Upper lobe of right lung (tissue), 1 donor: ENCODE results near the gene CRACR2A. TPM values are rescaled to one million over a fixed set of nuclear protein-coding genes. Genes with fewer than 3 reads are reported as not detected.

ENCODE experiments used
- ATAC-seq: fragments of 200-7000 bp; cut with Tn5 transposase; one replicate; pipeline ENCODE4 v1.9.1; 2020; ENCODE audit warnings: mild to moderate bottlenecking, moderate library complexity
- DNase-seq: peaks from one replicate; pipeline ENCODE4 v3.0.0-alpha.2; 2020
- H3K27ac ChIP-seq: fragments of 200-600 bp; one replicate; pipeline ENCODE4 v1.8.0; 2022
- H3K27me3 ChIP-seq: fragments of 200-600 bp; one replicate; pipeline ENCODE4 v1.8.0; 2022; ENCODE audit warnings: mild to moderate bottlenecking
- H3K36me3 ChIP-seq: fragments of 200-600 bp; one replicate; pipeline ENCODE4 v1.8.0; 2022
- H3K4me1 ChIP-seq: fragments of 200-600 bp; one replicate; pipeline ENCODE4 v1.8.0; 2022
- H3K4me3 ChIP-seq: fragments of 200-600 bp; one replicate; pipeline ENCODE4 v1.8.0; 2022; ENCODE audit warnings: mild to moderate bottlenecking
- H3K9me3 ChIP-seq: fragments of 200-600 bp; one replicate; pipeline ENCODE4 v1.8.0; 2022
- intact Hi-C: fragments of 100-400 bp; cut with DNase I; formaldehyde crosslinking; loops from one replicate; pipeline ENCODE4 v1.11.0; 2022
- total RNA-seq: library from RNA; stranded (reverse); fragmentation: NEBNext Ultra II Directional; extraction: Animal tissue kit (Norgen Biotek cat#: 25700); gene quantifications from one replicate; pipeline ENCODE4 v1.2.1, GENCODE V29; 2021
- TF ChIP-seq, protein P1 (sequence below): fragments of 200-600 bp; IDR thresholded peaks from one replicate; pipeline ENCODE4 v1.8.0; 2022; ENCODE audit warnings: antibody characterized with exemption
- donor health status: DM: no; HTN: yes; CAD: no; lungs with severe emphysema.

CRACR2A gene
- total RNA-seq, 1 donor from 2014 or later: 5.4 TPM

DNA sequence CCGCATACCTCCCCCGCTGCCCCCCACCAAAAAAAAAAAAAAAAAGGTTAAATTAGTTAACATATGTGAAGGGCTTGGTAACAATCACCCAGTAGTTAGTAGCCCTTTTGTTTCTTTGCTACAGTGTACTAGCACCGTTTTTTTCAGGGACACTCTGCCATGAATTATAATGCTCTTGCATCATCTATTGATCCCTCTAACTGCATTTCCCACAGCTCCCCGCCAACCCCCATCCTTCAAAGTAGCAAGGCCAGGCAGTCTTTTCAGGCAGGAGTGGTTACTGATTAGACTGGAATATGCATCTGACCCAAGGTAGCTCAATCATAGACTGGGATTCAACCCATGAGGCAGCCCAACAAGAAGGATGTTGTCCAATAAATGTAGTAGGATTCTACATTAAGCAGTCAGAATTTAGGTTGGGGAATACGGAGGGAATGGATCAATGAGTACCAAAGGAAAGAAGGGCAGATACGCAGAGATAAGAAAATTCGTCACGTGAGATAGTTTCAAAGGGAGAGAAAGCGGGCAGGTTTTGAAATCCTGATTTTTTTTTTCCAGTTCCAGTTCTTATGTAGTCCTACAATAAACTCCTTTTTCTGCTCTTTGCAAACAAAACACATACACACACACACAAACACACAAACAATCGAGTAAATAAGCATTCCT is 39.8 kb upstream of the CRACR2A start:
- H3K4me3 ChIP-seq: no peak overlapping the region
- TF ChIP-seq, protein P1, sequence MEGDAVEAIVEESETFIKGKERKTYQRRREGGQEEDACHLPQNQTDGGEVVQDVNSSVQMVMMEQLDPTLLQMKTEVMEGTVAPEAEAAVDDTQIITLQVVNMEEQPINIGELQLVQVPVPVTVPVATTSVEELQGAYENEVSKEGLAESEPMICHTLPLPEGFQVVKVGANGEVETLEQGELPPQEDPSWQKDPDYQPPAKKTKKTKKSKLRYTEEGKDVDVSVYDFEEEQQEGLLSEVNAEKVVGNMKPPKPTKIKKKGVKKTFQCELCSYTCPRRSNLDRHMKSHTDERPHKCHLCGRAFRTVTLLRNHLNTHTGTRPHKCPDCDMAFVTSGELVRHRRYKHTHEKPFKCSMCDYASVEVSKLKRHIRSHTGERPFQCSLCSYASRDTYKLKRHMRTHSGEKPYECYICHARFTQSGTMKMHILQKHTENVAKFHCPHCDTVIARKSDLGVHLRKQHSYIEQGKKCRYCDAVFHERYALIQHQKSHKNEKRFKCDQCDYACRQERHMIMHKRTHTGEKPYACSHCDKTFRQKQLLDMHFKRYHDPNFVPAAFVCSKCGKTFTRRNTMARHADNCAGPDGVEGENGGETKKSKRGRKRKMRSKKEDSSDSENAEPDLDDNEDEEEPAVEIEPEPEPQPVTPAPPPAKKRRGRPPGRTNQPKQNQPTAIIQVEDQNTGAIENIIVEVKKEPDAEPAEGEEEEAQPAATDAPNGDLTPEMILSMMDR: no peak
- ATAC-seq: no peak
- H3K9me3 ChIP-seq: no peaks in the 10 kb centered on the region
- intact Hi-C loops: loop anchor here (10.0 kb wide), 1 partner anchor 488 kb away; no protein-coding TSS in a partner anchor
- H3K27ac ChIP-seq: no peak overlapping the region
- no peaks in the 10 kb centered on the region for H3K4me1 ChIP-seq
- H3K36me3 ChIP-seq: no peaks in the 10 kb centered on the region
- no peaks in the 10 kb centered on the region for H3K27me3 ChIP-seq
- no peak for DNase-seq

DNA sequence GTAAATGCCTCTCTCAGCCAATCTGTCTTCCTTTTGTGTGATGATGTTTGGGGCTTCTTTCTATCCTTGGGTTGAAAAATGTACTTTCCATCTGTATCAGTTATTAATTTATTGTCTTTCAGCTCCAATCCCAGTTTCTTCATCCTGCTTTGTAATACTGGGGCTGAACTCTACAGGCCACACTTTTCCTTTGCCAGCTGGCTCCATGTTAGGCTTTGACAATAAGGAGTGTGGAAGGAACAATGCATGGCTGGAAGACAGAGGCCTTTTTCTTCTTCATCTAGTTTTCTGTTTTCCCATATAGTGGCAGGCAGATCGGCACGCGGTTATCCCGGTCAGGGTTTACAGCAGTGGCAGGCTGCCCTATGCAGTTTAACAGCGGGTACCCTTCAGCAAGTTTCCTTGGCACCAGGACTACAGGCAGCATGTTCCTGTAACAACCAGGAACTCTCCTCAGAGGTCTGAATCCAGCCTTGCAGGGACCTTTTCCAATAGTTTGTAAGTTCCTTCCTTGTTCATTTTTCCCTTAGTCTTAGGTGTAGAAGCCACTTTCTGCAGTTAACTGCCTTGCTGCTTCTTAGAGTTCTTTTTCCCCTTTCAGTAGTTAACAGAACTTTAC is 38.5 kb upstream of the CRACR2A start:
- Histone ChIP-seq H3K27ac (no peak overlapping the region), H3K36me3 (no peaks in the 10 kb centered on the region), H3K9me3 (no peaks in the 10 kb centered on the region), H3K4me3 (no peak overlapping the region), H3K27me3 (no peaks in the 10 kb centered on the region), H3K4me1 (no peaks in the 10 kb centered on the region)
- intact Hi-C loops: loop anchor here (10.0 kb wide), 1 partner anchor 487 kb away; no protein-coding TSS in a partner anchor
- TF ChIP-seq, protein P1: no peak
- ATAC-seq: no peak
- DNase-seq: no peak

DNA sequence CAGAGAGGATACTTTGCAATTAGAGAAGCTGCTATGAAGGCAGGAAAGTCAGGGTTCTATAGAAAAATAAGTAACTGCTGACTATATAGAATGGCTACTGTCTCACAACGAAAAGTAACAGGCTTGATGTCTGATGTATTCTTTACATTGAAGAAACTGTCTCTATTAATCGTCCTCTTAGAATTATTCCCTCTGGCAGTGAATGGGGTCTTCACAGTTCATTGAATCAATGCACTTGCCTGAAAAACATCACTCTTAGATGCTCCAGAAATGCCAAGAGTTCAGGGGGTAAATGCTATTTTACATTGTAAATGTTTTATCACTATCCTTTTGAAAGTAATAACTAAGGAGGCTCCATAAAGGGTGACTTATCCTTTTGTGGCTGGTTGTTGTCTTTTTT is 37.7 kb upstream of the CRACR2A start:
- DNase-seq (no peak), ATAC-seq (no peak)
- Histone ChIP-seq H3K27me3 (no peaks in the 10 kb centered on the region), H3K9me3 (no peaks in the 10 kb centered on the region), H3K4me1 (no peaks in the 10 kb centered on the region), H3K27ac (no peak overlapping the region), H3K36me3 (no peaks in the 10 kb centered on the region), H3K4me3 (no peak overlapping the region)
- TF ChIP-seq, protein P1: no peak
- intact Hi-C loops: loop anchor here (10.0 kb wide), 1 partner anchor 486 kb away; no protein-coding TSS in a partner anchor

DNA sequence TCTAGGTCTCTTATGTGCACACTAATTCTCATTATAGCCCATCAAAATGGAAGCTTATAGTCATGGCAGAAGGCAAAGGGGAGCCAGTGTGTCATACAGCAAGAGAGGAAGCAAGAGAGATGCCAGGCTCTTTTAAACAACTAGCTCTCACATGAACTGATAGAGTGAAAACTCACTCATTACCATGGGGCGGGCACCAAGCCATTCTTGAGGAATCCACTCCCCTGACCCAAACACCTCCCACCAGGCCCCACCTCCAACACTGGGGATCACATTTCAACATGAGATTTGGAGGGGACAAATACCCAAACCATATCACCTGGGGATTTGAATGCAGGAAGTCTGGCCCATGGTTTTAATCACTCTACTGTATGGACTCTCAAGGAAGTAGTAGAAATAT is 36.9 kb upstream of the CRACR2A start:
- TF ChIP-seq, protein P1: no peak
- intact Hi-C loops: loop anchor here (10.0 kb wide), 1 partner anchor 485 kb away; no protein-coding TSS in a partner anchor
- no peak for DNase-seq
- ATAC-seq: no peak
- Histone ChIP-seq H3K36me3 (no peaks in the 10 kb centered on the region), H3K4me1 (no peaks in the 10 kb centered on the region), H3K27me3 (no peaks in the 10 kb centered on the region), H3K27ac (no peak overlapping the region), H3K9me3 (no peaks in the 10 kb centered on the region), H3K4me3 (no peak overlapping the region)

DNA sequence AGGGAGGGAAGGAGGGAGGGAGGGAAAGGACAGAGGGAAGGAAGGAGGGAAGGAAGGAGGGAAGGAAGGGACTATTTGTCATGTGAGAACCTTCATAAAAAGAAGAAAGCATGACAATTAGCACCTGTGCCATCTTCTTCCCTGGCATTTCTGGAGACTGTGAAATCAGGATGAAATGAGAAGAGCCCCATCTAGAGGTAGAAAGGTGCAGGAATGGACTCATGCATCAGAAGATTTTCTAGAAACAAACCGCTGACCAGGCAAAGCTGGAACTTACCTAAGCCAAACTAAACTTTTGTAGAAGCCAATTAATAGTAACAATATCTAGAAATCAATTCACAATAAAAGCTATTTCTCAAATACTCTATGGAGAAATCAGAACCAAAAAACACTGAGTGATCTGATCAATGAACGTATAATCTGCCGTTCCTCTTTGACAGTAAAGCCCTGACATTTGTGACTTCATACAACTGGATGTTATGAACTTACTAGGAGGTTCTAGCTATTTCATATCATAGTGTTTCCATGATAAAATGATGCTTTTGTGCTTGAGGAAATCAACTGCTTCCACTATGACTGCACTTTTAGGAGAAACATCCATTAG is 24.4 kb upstream of the CRACR2A start:
- no peaks in the 10 kb centered on the region for H3K9me3 ChIP-seq
- H3K27ac ChIP-seq: no peak overlapping the region
- no peaks in the 10 kb centered on the region for H3K36me3 ChIP-seq
- H3K4me1 ChIP-seq: no peaks in the 10 kb centered on the region
- H3K4me3 ChIP-seq: no peak overlapping the region
- no peaks in the 10 kb centered on the region for H3K27me3 ChIP-seq
- DNase-seq (no peak), ATAC-seq (peak; percentile 59)
- TF ChIP-seq, protein P1: peak; percentile 64
- intact Hi-C loops: no loop called here
